ENCODE data around the gene TMPRSS6. TPM values are rescaled to one million over a fixed set of nuclear protein-coding genes. Genes with fewer than 3 reads are reported as not detected.

TMPRSS6 gene
- total and polyA plus RNA-seq, 11 donors = 0.91 TPM; not detected in 10

- TF ChIP-seq POLR2A (IDR thresholded peaks at IDR 0.05) = no peak
- no peaks in the 10 kb centered on the region for H3K9me3 ChIP-seq
- 89 to 97% (median 91%) methylated on average over 10 of the region's 10 CpGs for WGBS, 4 donors
- no peak for ATAC-seq
- no peak overlapping the region for H3K4me3 ChIP-seq
- H3K4me1 ChIP-seq = no peaks in the 10 kb centered on the region
- peak in 1 of 5 donors; percentile 14 for DNase-seq
- no peak overlapping the region for H3K27ac ChIP-seq
- H3K36me3 ChIP-seq = peaks cover 0 to 47% (median 13%) of the 10 kb centered on the region in 9 donors
- H3K27me3 ChIP-seq = peaks cover 0 to under 1% (median 0%) of the 10 kb centered on the region in 9 donors
- intact Hi-C loops (cut with DNase I) = no loop called here
These were observed 47.7 kb downstream of the TMPRSS6 start for GRCh38 chr22:37061611-37062375.

- no peak for TF ChIP-seq POLR2A (IDR thresholded peaks at IDR 0.05)
- TF ChIP-seq CTCF (IDR thresholded peaks at IDR 0.05) = no peak
- Histone ChIP-seq H3K9me3 (no peaks in the 10 kb centered on the region), H3K4me1 (no peaks in the 10 kb centered on the region), H3K27me3 (no peaks in the 10 kb centered on the region), H3K36me3 (peaks cover 0 to 54% (median 13%) of the 10 kb centered on the region in 9 donors), H3K27ac (no peak overlapping the region), H3K4me3 (no peak overlapping the region)
- peak in 1 of 5 donors; percentile 15 for DNase-seq
- ATAC-seq = no peak
- WGBS, 4 donors = 89 to 92% (median 91%) methylated on average over 28 of the region's 28 CpGs
- intact Hi-C loops (cut with DNase I) = no loop called here
These were observed 48.5 kb downstream of the TMPRSS6 start for GRCh38 chr22:37060801-37061610.

DNA sequence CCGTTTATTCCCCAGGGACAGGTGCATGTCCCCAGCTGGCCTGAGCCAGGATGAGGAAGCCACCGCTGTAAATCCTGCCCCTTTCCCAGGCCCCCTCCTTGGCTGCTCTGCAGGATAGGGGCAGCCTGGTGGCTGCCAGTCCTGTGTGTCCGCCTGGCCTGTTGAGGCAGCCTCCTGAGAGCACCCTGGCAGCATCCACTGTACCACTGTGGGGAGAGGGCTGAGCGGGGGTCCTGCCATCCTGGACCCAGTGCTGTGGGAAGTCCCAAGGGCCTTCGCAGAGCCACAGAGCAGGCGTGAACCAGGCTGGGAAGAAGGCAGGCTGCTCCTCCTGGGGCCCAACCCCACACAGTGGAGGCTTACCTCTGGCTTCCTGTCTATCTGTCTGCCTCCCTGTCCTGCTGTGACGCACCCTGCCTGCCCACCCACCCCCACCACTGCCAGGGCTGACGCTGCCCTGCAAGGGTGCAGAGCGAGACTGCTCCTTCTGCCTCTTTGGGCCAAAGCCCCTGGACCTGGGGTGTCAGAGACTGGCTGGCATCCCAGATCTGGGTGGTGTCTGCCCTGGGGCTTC, 49.5 kb downstream of the TMPRSS6 start:
- Histone ChIP-seq H3K4me1 (no peaks in the 10 kb centered on the region), H3K36me3 (peaks cover 0 to 57% (median 19%) of the 10 kb centered on the region in 9 donors), H3K27me3 (no peaks in the 10 kb centered on the region), H3K27ac (no peak overlapping the region), H3K4me3 (no peak overlapping the region), H3K9me3 (no peaks in the 10 kb centered on the region)
- no peak for ATAC-seq
- WGBS, 4 donors = 87 to 95% (median 93%) methylated on average over 2 to 9 of the region's 9 CpGs
- TF ChIP-seq CTCF (IDR thresholded peaks at IDR 0.05) (no peak), POLR2A (IDR thresholded peaks at IDR 0.05) (no peak)
- intact Hi-C loops (cut with DNase I) = no loop called here
- no peak for DNase-seq

DNA sequence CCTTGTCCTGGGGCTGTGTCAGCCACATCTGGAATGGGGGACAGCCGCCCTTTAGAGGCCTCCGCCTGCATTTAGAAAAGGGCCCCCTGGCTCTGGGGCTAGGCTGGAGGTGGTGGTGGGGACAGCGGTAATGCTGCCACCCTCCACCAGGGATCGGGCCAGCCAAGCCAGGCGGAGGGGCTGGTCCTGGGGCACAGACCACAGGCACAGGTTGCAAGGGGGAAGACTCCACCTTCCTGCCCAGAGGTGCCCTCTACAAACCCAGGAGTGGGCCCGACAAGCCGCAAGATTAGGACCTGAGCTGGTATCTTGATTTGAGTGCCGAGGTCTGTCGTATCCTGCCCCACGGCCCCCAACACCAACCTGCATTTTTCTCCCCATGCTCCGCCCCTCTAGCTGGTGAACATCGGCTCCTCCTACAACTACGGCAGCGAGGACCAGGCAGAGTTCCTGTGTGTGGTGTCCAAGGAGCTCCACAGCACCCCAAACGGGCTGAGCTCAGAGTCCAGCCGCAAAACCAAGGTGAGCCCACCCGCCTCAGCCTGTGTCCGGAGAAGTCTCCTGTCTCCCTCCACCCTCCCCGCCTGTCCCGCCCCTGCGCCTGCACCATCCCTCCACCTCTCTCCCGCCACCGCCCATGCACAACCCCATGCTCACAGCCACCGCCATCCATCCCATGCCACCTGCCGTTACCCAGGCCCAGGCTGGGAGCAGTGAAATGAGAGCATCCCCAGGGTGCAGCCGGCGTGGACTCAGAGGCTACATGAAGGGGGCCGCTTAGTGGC, 50.4 kb downstream of the TMPRSS6 start:
- ATAC-seq (no peak), DNase-seq (no peak)
- H3K4me1 ChIP-seq = peaks cover 0 to under 1% (median 0%) of the 10 kb centered on the region in 12 donors
- no peaks in the 10 kb centered on the region for H3K9me3 ChIP-seq
- no peak for TF ChIP-seq CTCF (IDR thresholded peaks at IDR 0.05)
- TF ChIP-seq POLR2A (IDR thresholded peaks at IDR 0.05) = no peak
- H3K4me3 ChIP-seq = no peak overlapping the region
- no peaks in the 10 kb centered on the region for H3K27me3 ChIP-seq
- 94 to 96% (median 95%) methylated on average over 26 to 28 of the region's 28 CpGs for WGBS, 4 donors
- no peak overlapping the region for H3K27ac ChIP-seq
- peaks cover 0 to 61% (median 19%) of the 10 kb centered on the region in 9 donors for H3K36me3 ChIP-seq
- intact Hi-C loops (cut with DNase I) = no loop called here

All from heart left ventricle (tissue), 16 donors.